Left lobe of liver (tissue), 2 donors: ENCODE data around the gene SDHB. TPM values are rescaled to one million over a fixed set of nuclear protein-coding genes. Genes with fewer than 3 reads are reported as not detected.
A peak's percentile ranks its signal among the peaks of the same experiment; 100 is the strongest.

Experiments
- ATAC-seq: fragments of 200-7000 bp; cut with Tn5 transposase; one replicate; pipeline ENCODE4 v1.9.1; 2020; ENCODE audit warnings: mild to moderate bottlenecking, moderate library complexity
- DNase-seq: peaks from one replicate; pipeline ENCODE4 v3.0.0-alpha.2; 2020; ENCODE audit warnings: low spot score
- total RNA-seq: library from RNA; stranded (reverse); gene quantifications from one replicate; pipeline ENCODE4 v1.2.1, GENCODE V29; 2021
- donor health status: DM: no; HTN: no; CAD: no; lungs with moderate emphysema.
- donor health status: DM: no; HTN: yes; CAD: no.

SDHB gene
- total RNA-seq, 1 donor from 2014 or later = 140 TPM

DNA sequence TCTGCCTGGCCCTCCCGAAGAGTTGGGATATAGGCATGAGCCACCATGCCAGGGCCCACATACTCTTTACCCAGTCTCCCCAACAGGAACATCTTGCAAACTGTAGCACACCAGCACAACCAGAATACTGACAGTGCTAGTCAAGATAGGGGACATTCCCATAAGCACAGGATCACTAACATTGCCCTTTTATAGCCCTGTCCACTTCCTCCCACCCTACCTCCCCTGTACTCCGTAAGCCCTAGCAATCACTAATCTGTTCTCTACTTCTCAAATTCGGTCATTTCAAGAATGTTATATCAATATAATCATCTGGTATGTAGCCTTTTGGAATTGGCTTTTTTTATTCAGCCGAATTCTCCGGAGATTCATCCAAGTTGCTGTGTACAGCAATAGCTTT is 5.9 kb downstream of the SDHB start:
- DNase-seq = no peak

DNA sequence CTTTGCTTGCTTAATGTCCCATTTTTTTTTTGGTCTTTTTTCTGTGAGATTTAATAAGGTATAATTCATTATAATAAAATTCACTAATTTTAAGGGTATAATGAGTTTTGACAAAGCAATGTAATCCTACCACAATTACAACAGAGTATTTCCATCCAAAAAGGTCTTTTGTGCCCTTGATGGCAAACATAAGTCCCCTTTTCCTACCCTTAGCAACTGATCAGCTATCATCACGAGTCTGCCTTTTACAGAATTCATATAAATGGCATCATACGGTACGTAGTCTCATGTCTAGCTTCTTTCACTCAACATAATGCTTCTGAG is 7.5 kb downstream of the SDHB start:
- ATAC-seq (no peak), DNase-seq (no peak)

More for the DNA sequence above, 5.9 kb downstream of the SDHB start:
- no peak for ATAC-seq

- no peak for DNase-seq
- peak; percentile 79 for ATAC-seq
These were observed 8.0 kb downstream of the SDHB start for GRCh38 chr1:17045634-17046333.

- peak; percentile 40 for ATAC-seq
- DNase-seq = peak; percentile 30
These were observed 8.7 kb downstream of the SDHB start for GRCh38 chr1:17045150-17045549.

DNA sequence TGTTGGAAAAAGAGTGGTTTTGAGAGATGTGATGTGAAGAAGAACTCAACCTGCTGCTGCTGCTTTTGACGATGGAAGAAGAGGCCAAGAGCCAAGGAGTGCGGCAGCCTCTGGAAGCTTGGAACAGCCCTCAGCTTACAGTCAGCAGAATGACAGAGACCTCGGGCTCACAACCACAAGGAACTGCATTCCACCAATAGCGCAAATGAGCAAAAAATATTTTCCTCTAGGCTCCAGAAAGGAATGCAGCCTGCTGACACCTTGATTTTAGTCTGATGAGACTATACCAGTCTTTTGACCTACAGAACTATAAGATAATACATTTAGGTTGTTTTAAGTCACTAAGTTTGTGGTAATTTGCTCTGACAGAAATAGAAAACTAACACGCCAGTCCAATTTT is 10.2 kb downstream of the SDHB start:
- no peak for DNase-seq
- ATAC-seq = no peak

- DNase-seq (no peak), ATAC-seq (no peak)
These were observed 13.7 kb downstream of the SDHB start for GRCh38 chr1:17040135-17040534.

DNA sequence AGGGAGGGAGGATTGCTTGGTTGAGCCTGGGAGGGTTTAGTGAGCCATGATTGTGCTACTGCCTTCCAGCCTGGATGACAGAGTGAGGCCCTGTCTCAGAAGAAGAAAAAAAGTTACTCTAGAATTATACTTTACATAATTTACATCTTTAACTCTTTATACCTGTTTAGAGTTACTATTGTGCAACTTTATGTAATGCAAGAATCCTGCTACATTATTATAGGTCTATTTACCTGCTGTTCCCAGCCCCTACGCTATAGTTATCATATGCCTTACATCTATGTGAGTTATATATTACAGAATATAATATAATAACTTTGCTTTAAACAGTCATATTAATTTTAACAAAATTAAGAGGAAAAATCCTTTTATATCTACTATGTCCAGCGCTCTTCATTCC is 14.3 kb downstream of the SDHB start:
- ATAC-seq (no peak), DNase-seq (no peak)

GRCh38 chr1:17033481-17033880 is 20.4 kb downstream of the SDHB start:
- DNase-seq = no peak
- no peak for ATAC-seq

GRCh38 chr1:17032741-17033140 is 21.1 kb downstream of the SDHB start:
- DNase-seq (no peak), ATAC-seq (no peak)

GRCh38 chr1:17031436-17031835 is 22.4 kb downstream of the SDHB start:
- DNase-seq (no peak), ATAC-seq (no peak)

- ATAC-seq = no peak
These were observed 23.6 kb downstream of the SDHB start for GRCh38 chr1:17030206-17030605.

DNA sequence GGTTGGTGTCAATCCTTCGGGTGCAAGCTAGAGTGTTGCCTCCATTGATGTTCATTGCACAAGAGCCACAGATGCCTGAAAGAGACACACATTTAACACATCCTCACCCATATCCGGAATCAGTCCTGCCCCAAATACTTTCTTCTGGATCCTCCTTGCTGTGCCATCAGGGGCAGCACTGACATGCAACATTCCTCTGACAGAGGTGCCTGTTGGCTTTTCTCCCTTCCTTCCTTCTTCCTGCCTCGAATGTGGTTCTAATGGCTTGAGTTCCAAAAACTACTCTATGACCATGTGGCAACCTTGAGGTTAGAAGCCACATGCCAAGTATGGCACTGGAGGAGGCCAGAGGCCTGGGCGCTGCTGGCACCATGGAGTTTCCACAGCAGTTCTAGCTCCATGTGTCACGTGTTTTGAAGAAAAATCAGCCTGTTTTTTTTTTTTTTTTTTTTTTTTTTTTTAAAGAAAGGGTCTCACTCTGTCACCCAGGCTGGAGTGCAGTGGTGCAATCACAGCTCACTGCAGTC is 25.1 kb downstream of the SDHB start:
- ATAC-seq (peak; percentile 36), DNase-seq (no peak)

More at GRCh38 chr1:17030206-17030605, 23.6 kb downstream of the SDHB start:
- no peak for DNase-seq

DNA sequence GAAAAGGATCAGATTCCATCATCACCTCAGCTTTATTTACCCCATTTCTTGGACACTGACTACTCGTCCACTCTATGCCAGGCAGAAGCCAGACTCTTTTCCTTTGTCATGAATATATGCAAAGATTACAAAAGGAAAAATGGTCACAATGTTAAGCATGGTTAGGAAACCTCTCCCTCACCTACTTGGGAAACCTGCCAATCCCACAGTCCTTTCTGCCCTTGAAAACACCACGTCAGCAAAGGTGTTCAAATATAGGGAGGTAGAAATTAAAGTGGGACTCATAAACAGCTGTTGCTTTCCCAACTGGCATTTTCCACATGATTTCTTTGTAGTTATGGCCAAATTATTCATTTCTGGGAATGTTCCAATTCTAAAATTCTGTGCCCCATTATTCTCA is 25.9 kb downstream of the SDHB start:
- ATAC-seq (peak; percentile 62), DNase-seq (no peak)

DNA sequence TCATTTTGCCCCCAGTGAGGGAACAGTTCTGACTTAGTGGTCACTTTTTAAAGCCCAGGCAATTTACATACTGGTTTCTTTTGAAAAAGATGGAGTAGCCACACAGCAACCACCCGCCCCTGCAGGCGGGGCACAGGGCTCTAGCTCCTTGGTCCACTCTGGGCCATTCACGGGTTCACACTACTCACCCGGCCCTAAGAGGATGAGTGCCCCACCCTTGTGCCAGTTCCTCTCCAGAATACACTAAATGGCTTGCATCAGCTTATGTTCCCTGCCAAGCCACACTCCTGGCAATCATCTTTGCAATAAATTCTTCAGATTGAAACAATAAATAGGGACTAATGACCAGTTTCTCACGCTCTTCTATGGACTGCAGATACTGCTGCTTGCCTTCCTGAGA is 26.4 kb downstream of the SDHB start:
- DNase-seq (no peak), ATAC-seq (peak; percentile 54)

DNA sequence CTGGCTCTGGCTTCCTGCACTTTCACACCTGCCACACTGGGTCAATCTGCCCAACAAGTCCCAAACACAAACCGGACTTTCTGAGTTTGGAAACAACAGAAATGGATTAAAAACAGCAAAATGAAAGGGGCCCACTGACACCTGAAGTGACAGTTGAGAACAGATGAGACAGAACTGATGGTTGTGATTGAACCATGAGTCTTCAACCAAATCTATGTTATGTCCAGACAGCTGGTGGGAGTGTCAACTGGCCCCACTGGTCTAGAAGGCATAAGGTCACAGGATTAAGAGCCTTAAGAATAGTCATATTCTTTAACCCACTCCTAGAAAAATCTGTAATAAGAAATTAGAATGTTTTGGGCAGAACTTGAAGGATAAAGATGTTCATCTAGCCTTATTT is 29.1 kb downstream of the SDHB start:
- DNase-seq (no peak), ATAC-seq (no peak)

- DNase-seq (no peak), ATAC-seq (no peak)
These were observed 30.3 kb downstream of the SDHB start for GRCh38 chr1:17023573-17023972.

DNA sequence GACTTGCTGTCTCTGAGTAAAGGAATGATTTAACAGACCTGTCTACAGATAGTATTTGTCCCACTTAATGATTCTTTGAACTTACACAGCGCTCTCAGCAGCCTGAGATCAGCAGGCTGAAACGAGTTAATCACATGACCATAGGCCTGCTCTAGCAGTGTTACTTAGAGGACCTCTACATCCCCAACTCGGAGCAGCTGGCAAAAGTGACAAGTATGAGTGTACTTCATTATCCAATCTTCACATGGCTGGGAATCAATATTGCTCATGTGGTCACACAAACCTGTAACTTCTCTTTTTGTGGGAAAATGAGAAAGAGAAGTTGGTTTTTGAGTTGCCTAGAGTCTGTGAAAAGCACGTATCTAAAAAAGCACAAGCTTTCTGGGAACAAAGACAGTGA is 30.7 kb downstream of the SDHB start:
- ATAC-seq = no peak
- DNase-seq = no peak

DNA sequence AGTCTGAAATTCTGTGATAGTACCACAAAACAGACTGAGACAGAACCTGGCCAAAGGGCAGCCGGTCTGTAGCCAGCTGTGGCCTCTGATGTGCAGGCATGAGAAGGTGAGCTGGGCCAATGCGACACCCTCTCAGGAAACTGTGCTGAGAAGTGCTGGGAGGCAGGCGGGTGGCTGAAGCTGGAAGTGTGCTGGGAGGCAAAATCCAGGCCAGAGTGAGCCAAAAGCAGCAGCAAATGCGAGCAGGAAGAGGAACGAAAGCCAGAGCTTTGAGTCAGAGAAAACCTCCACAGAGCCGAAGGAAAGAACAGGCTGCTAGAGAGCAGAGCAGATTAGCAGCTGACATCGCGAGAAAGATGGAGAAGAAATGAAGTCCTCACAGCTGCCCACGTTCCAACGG is 31.9 kb downstream of the SDHB start:
- DNase-seq (no peak), ATAC-seq (no peak)

DNA sequence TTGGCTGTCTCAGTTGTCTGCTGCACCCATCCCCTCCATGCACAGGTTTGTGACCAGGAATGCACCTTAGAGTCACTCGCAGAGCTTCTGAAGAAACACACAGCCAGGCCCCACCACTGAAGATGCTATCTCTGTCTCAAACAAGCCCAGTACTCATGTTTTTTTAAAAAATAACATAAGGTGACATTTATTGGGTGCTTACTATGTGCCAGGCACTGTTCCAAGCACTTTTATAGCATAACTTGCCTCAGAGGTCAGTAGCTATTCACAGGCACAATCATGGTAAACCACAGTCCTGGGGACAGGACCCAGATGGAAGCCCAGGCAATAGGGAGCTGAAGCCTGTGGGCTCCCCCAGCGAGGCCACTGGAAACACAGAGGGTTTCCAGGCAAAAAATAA is 33.3 kb downstream of the SDHB start:
- DNase-seq (no peak), ATAC-seq (no peak)

DNA sequence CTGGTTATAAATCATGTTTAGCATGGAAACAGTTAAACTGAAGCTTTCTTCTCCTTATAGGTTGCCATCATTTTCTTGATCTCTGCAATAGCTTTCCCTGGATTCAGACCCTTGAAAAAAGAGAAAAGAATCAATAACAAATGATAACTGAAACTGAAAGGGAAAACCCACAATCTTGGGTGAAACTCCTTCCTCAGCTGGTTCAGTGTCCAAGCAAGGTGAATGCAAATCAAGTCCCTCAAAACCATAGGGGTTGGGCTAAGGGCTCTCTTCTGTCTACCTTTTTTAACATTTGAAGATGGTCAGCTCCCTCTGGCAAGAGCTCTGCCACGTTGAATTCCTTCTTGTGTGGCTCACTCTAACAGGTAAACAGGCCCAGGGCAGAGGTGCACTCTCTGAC is 35.0 kb downstream of the SDHB start:
- ATAC-seq (no peak), DNase-seq (no peak)

- ATAC-seq (no peak), DNase-seq (no peak)
These were observed 36.4 kb downstream of the SDHB start for GRCh38 chr1:17017435-17017834.

DNA sequence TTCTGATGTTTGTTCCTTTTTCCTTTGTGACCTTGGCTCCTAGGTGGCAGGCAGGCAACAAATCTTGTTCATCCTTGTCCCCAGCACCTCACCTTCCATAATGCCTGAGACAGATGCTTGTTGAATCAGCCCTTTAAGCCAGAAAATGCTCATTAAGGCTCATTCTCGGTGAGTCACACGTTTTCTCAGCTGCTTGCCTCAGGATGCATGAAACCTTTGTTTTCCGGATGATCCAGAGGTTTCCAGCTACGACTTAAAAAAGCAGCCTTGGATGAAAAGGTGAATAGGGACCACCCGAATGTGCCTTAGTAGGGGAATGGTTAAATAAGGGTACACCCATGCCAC is 37.5 kb downstream of the SDHB start:
- no peak for ATAC-seq
- no peak for DNase-seq
